Measurements from ENCODE around the gene APIP.

The APIP gene

DNA sequence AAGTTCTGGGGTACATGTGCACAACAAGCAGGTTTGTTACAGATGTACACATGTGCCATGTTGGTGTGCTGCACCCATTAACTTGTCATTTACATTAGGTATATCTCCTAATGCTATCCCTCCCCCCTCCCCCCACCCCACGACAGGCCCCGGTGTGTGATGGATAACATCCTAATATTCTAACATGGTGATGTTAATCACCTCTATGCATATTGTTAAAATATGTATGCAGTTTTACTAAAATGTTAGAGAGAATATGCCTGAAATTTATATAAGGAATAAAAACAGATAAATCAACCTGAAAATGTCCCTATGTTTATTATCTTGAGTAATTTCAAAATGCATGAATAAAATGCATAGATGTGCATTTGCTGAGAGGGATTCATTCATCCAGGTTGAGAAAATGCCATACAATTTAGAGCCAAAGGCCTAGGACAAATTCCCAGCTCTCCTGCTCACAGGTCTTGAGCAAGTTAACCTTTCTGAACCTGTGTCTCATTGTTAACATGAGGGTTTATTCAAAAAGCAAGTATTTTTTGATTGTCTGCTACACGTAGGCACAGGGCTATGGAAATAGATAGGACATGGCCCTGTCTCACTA, 38.7 kb downstream of the APIP start:
- Mint-ChIP-seq H3K9me3 (no peaks in the 10 kb centered on the region), H3K4me3 (no peak overlapping the region), H3K27ac (no peak overlapping the region), H3K27me3 (no peaks in the 10 kb centered on the region), H3K36me3 (peaks cover 25% of the 10 kb centered on the region), H3K4me1 (no peaks in the 10 kb centered on the region)
- no peak for ATAC-seq

- H3K27ac Mint-ChIP-seq, result no peak overlapping the region
- H3K27me3 Mint-ChIP-seq, result no peaks in the 10 kb centered on the region
- H3K4me1 Mint-ChIP-seq, result no peaks in the 10 kb centered on the region
- H3K4me3 Mint-ChIP-seq, result no peak overlapping the region
- no peak for ATAC-seq
- H3K9me3 Mint-ChIP-seq, result no peaks in the 10 kb centered on the region
- H3K36me3 Mint-ChIP-seq, result peaks cover 16% of the 10 kb centered on the region
These were observed 42.0 kb downstream of the APIP start for GRCh38 chr11:34874202-34874601.

DNA sequence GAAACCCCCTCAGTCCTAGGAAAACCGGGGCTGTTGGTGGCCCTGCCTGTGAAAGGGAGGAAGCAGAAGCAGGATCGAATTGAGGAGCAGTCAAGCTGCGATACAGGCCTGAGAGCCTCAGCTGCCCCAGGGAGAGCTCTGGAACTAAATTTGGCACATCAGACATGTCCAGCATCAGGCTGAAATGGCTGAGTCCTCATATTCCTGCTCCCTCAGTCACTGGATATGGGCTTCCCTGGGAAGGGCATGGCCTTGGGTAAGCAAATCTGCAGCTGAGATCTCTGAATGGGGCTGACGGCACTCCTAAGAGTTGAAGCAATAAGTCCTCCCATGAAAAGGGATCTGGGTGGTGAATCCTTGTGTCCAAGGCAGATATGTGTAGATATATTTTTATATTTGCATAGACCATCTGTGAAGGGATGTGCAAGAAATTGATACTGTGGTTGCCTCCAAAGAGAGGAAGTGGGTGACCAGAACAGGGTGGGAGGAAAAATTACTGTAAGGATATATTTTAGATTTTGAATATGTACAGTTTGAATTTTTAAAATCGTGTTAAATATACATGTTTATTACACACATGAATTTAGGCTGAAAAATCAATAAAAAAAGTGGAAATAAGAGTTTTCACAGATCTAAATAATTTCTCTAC, 45.5 kb downstream of the APIP start:
- no peaks in the 10 kb centered on the region for H3K4me1 Mint-ChIP-seq

DNA sequence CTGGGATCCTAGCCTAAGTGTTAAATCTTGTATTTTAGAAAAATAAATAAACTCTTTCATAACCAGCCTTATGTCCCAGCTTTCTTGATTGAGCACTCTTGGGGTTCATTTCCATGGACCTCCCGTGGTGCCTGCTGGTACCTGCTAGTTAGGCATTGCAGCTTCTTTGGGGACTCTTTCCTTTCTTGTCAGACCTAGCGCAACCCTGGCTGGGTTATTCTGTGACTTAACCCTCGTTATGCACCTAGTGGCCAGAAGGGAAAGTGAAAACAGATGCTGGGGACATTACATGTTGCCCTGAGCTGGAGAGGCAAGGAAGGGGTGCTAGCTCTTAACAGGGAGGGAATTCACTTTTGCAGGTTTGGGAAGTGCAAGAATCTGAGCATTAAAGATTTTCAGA, 46.8 kb downstream of the APIP start:
- Mint-ChIP-seq H3K27ac (no peak overlapping the region), H3K36me3 (peaks cover 3% of the 10 kb centered on the region), H3K4me1 (peaks cover 3% of the 10 kb centered on the region), H3K4me3 (no peak overlapping the region), H3K9me3 (no peaks in the 10 kb centered on the region), H3K27me3 (no peaks in the 10 kb centered on the region)
- no peak for ATAC-seq

More for the DNA sequence above, 45.5 kb downstream of the APIP start:
- H3K4me3 Mint-ChIP-seq, result no peak overlapping the region
- ATAC-seq, result no peak
- H3K36me3 Mint-ChIP-seq, result peaks cover 14% of the 10 kb centered on the region
- no peaks in the 10 kb centered on the region for H3K27me3 Mint-ChIP-seq
- no peak overlapping the region for H3K27ac Mint-ChIP-seq
- no peaks in the 10 kb centered on the region for H3K9me3 Mint-ChIP-seq

- no peaks in the 10 kb centered on the region for H3K36me3 Mint-ChIP-seq
- no peak overlapping the region for H3K27ac Mint-ChIP-seq
- no peaks in the 10 kb centered on the region for H3K27me3 Mint-ChIP-seq
- H3K9me3 Mint-ChIP-seq, result no peaks in the 10 kb centered on the region
- no peak for ATAC-seq
- H3K4me3 Mint-ChIP-seq, result no peak overlapping the region
- H3K4me1 Mint-ChIP-seq, result peaks cover 6% of the 10 kb centered on the region
These were observed 49.8 kb downstream of the APIP start for GRCh38 chr11:34866375-34866774.

DNA sequence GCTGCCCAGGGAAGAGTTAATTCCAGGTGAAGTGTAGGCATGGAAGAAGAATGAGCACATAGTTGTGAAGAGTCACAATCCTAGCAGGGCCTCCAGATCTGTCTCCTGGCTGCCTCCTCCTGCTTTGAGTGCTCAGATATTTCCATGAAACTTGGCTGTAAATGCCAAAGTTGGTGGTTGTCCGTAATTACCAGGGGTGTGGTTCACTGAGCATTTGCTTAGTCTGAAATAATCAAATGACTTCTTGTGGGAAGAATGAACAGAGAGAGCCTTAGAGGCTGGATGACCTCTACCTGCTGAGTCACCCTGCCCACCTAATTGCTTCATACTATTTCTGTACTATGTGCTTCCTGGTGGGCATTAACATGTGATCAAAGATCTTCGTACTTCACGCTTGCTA, 50.9 kb downstream of the APIP start:
- no peaks in the 10 kb centered on the region for H3K36me3 Mint-ChIP-seq
- H3K9me3 Mint-ChIP-seq, result no peaks in the 10 kb centered on the region
- no peak for ATAC-seq
- H3K27ac Mint-ChIP-seq, result no peak overlapping the region
- no peaks in the 10 kb centered on the region for H3K27me3 Mint-ChIP-seq
- H3K4me3 Mint-ChIP-seq, result no peak overlapping the region
- peaks cover 6% of the 10 kb centered on the region for H3K4me1 Mint-ChIP-seq

- no peak for ATAC-seq
- H3K4me3 Mint-ChIP-seq, result no peak overlapping the region
- H3K36me3 Mint-ChIP-seq, result no peaks in the 10 kb centered on the region
- no peaks in the 10 kb centered on the region for H3K9me3 Mint-ChIP-seq
- H3K27ac Mint-ChIP-seq, result no peak overlapping the region
- peaks cover 6% of the 10 kb centered on the region for H3K4me1 Mint-ChIP-seq
- H3K27me3 Mint-ChIP-seq, result no peaks in the 10 kb centered on the region
These were observed 51.8 kb downstream of the APIP start for GRCh38 chr11:34864424-34864823.

DNA sequence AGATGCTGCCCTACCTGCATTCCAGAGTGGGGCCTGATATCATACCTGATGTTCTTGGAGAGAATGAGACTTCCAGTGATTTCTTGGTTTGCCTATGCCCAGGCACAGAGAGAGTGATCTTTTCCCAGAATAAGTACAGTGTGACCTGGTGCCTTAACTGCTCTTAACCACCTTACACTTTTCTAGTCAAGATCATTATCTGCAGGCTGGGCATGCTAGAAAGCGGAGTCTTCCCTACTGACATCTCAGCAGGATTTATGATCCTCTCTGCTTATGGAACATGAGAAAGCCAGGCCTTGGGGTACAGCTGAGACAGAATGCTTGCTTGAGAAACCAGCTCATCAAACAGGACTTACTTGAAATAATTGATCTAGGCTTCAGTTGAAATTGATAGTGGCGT, 53.1 kb downstream of the APIP start:
- no peaks in the 10 kb centered on the region for H3K9me3 Mint-ChIP-seq
- H3K4me3 Mint-ChIP-seq, result no peak overlapping the region
- H3K36me3 Mint-ChIP-seq, result no peaks in the 10 kb centered on the region
- H3K4me1 Mint-ChIP-seq, result peaks cover 6% of the 10 kb centered on the region
- H3K27me3 Mint-ChIP-seq, result no peaks in the 10 kb centered on the region
- H3K27ac Mint-ChIP-seq, result no peak overlapping the region
- ATAC-seq, result no peak

DNA sequence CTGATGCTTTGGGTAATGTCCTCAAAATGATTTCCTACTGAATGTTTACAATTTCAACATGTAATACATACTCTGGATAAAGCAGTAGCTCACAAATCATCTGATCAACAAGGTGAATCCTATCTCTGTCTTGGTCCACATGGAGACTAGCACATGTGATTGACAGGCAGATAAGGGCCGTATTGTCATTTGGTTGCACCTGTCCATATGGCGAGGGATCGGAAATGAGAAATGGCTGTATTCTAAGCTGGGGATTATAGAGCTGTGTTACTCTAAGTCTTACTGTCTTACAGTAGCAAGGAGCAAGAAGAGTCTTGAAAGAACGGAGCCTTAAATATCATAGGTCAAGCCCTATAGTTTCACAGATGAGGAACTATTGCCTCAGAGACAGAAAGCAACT, 55.7 kb downstream of the APIP start:
- peaks cover 6% of the 10 kb centered on the region for H3K4me1 Mint-ChIP-seq
- no peak for ATAC-seq
- no peaks in the 10 kb centered on the region for H3K36me3 Mint-ChIP-seq
- no peaks in the 10 kb centered on the region for H3K9me3 Mint-ChIP-seq
- H3K4me3 Mint-ChIP-seq, result no peak overlapping the region
- H3K27ac Mint-ChIP-seq, result no peak overlapping the region
- no peaks in the 10 kb centered on the region for H3K27me3 Mint-ChIP-seq

DNA sequence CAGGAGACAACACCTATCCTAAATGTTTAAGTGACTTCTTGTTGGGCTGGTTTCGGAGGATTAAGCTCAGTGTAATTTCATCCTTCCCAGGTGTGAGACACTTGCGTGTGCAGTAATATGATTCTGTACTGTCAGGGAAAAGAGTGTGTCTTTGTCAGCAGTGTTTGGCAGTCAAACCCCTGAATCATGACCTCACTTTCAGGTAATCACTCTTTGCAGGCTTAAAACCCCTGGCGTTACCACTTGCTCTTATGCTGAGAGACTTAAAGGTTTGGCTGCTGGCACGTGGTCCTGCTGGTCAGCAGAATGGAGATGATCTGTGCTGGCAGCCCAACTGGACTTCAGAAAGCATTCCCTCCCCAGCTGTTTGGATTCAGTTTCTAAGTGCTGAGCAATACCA, 56.1 kb downstream of the APIP start:
- ATAC-seq, result no peak

GRCh38 chr11:34859496-34859895, 56.7 kb downstream of the APIP start:
- Mint-ChIP-seq H3K9me3 (no peaks in the 10 kb centered on the region), H3K27me3 (no peaks in the 10 kb centered on the region), H3K36me3 (no peaks in the 10 kb centered on the region), H3K27ac (no peak overlapping the region), H3K4me3 (no peak overlapping the region), H3K4me1 (peaks cover 4% of the 10 kb centered on the region)
- no peak for ATAC-seq

More for the DNA sequence above, 56.1 kb downstream of the APIP start:
- no peaks in the 10 kb centered on the region for H3K27me3 Mint-ChIP-seq
- H3K4me3 Mint-ChIP-seq, result no peak overlapping the region
- peaks cover 6% of the 10 kb centered on the region for H3K4me1 Mint-ChIP-seq
- H3K9me3 Mint-ChIP-seq, result no peaks in the 10 kb centered on the region
- H3K27ac Mint-ChIP-seq, result no peak overlapping the region
- no peaks in the 10 kb centered on the region for H3K36me3 Mint-ChIP-seq

DNA sequence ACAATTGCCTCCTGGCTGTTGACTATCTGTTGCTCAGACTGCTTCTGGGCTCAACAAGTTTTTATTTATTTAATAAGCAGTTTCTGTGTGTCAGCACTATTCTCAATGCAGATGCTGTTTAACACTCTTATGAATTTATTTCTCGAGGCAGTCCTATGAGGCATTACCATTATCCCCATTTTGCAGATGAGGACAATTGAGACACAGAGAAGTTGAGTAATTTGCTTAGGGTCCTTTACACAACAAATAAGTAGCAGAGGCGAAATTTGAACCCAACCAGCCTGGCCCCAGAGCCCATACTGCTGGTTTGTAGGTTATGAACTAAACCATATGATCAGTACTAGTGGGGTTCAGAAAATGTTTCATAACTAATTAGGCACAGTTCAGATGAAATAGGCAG, 58.7 kb downstream of the APIP start:
- Mint-ChIP-seq H3K4me1 (no peaks in the 10 kb centered on the region), H3K27me3 (no peaks in the 10 kb centered on the region), H3K27ac (no peak overlapping the region), H3K36me3 (no peaks in the 10 kb centered on the region), H3K9me3 (no peaks in the 10 kb centered on the region), H3K4me3 (no peak overlapping the region)
- no peak for ATAC-seq

DNA sequence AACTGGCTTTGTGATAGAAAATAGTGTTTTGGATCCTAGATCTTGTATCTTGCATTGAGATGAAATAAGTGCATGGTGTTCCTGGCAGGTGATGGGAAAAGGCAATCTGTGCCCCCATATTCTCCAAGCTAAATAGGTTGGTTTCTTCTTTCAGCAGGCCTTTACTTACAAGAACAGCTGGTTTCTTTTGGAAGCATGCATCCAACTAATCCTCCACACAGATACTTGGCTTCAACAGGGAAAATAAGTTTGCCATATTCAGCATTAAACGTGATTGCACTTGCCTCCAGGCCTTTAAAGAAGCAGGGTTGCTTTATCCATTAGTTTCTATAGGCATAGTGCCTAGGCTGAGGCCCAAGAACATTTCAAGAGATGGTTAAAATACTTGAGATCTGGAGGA, 59.9 kb downstream of the APIP start:
- no peak for ATAC-seq
- H3K27me3 Mint-ChIP-seq, result no peaks in the 10 kb centered on the region
- H3K27ac Mint-ChIP-seq, result no peak overlapping the region
- no peaks in the 10 kb centered on the region for H3K4me1 Mint-ChIP-seq
- H3K4me3 Mint-ChIP-seq, result no peak overlapping the region
- H3K36me3 Mint-ChIP-seq, result no peaks in the 10 kb centered on the region
- H3K9me3 Mint-ChIP-seq, result no peaks in the 10 kb centered on the region

DNA sequence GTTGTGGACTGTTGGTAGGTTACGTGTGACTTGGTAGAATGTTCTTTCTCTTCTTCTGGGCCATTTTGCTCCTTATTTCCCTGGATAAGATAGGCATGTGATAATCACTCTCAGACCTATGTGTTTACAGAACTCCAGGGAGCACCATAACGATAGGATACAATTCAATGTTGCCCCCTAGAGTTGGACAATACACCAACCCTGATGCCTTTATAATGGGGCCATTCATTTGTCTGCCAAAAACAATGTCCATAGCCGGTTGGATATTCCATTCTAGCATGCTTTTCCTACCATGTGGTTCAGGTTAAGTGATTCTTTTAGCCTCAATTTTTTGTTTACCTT, 60.5 kb downstream of the APIP start:
- no peak for ATAC-seq
- H3K27me3 Mint-ChIP-seq, result no peaks in the 10 kb centered on the region
- H3K27ac Mint-ChIP-seq, result no peak overlapping the region
- no peaks in the 10 kb centered on the region for H3K9me3 Mint-ChIP-seq
- H3K36me3 Mint-ChIP-seq, result no peaks in the 10 kb centered on the region
- no peaks in the 10 kb centered on the region for H3K4me1 Mint-ChIP-seq
- no peak overlapping the region for H3K4me3 Mint-ChIP-seq

DNA sequence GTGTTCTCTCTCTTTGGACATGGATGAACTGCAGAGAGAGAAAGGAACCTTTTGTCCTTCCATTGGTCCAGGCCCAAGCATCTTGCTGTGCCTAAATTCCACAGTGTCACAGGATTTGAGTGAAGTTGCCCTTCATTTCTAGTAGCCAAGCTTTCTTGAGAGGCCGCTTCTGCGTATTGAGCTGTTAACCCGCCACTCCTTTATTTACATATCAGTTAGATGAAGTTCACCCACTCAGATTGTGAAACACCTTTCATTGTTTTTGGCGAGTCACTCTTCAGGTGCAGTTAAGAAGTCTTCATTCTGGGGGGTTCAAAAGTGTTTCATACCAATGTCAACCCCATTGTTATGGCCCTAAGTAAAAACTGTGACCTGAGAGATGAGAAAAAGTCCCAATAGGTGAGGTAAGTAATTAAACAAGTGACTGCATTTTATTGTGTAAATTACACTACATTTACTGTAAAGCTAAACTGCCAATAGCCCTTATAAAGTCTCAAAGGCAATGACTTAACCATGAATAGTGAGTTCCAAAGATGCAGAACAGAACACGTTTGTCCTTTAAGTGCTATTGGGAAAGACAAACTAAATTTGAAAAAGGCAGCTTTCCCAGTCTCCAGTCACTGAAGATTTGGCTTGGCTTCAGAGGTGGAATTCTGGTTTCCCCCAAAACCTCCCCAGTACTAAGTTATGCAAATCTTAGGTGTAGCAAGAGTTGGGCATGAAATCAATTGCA, 61.0 kb downstream of the APIP start:
- no peak overlapping the region for H3K27ac Mint-ChIP-seq
- H3K27me3 Mint-ChIP-seq, result no peaks in the 10 kb centered on the region
- H3K4me3 Mint-ChIP-seq, result no peak overlapping the region
- no peaks in the 10 kb centered on the region for H3K9me3 Mint-ChIP-seq
- ATAC-seq, result no peak
- no peaks in the 10 kb centered on the region for H3K4me1 Mint-ChIP-seq
- H3K36me3 Mint-ChIP-seq, result no peaks in the 10 kb centered on the region

DNA sequence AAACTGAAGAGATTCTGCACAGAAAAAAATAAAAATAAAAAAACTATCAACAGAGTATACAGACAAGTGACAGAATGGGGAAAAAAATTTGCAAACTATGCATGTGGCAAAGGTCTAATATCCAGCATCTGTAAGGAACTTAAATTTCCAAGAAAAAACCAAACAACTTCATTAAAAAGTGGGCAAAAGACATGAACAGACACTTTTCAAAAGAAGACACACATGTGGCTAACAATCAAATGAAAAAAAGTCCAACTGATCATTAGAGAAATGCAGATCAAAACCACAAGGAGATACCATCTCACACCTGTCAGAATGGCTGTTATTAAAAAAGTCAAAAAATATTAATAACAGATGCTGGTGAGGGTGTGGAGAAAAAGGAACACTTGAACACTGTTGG, 64.3 kb downstream of the APIP start:
- Mint-ChIP-seq H3K27ac (no peak overlapping the region), H3K36me3 (no peaks in the 10 kb centered on the region), H3K27me3 (peaks cover 18% of the 10 kb centered on the region), H3K4me1 (no peaks in the 10 kb centered on the region), H3K9me3 (no peaks in the 10 kb centered on the region), H3K4me3 (no peak overlapping the region)
- ATAC-seq, result no peak
